Measurements from ENCODE around the gene DHX9.

DHX9 gene

GRCh38 chr1:182816863-182817262 is 22.3 kb upstream of the DHX9 start:
- H3K27ac ChIP-seq: no peak overlapping the region
- TF ChIP-seq CTCF (conservative IDR thresholded peaks at IDR 0.05; ENCODE audit: low read depth): no peak
- DNase-seq (ENCODE audit: low spot score): no peak
- ChIA-PET CTCF (no interaction called here), POLR2A (ENCODE audit: low non-redundant PET) (no interaction called here)

DNA sequence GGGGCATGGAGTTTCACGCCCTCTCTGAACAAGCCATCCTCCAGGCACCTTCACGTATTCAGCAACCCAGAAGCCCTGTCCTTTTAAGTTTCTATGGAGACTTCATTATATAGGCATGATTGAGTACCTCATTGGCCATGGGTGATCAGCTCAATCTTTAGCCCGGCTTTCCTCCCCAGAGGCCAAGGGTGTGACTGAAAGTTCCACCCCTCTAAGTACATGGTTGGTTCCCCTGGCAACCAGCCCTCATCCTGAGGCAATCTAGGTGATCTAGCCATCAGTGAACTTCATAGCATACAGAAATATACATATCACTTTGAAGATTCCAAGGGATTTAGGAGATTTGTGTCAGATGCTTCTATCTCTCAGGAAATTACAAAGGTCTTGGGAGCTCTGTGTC is 21.3 kb upstream of the DHX9 start:
- TF ChIP-seq CTCF (conservative IDR thresholded peaks at IDR 0.05; ENCODE audit: low read depth): no peak
- POLR2A ChIA-PET (ENCODE audit: low non-redundant PET): no interaction called here
- CTCF ChIA-PET: interaction anchor here (0.7 kb wide), 1 partner anchor 605 kb away, joined by 3 read pairs; no protein-coding TSS in a partner anchor
- H3K27ac ChIP-seq: no peak overlapping the region
- no peak for DNase-seq (ENCODE audit: low spot score)

DNA sequence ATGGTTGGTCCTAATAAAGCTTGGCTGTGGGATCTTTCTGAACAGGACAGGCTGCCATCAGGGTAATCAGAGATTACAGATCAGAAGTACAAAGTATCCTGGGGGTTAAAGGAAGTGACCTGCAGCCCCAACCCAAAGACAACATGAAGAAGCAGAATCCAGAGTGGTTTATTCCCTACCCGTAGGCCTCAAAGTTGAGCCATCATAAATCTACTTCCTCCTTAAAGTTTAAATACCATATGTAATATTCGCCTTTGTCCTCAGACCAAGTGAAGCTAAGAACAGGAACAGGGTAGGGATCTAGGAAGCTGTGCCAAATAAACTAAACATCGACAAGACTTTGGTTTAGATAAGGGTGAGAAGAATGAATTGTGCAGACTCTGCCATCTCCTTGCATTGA is 15.9 kb upstream of the DHX9 start:
- TF ChIP-seq CTCF (conservative IDR thresholded peaks at IDR 0.05; ENCODE audit: low read depth): no peak
- no peak overlapping the region for H3K27ac ChIP-seq
- no peak for DNase-seq (ENCODE audit: low spot score)
- ChIA-PET POLR2A (ENCODE audit: low non-redundant PET) (no interaction called here), CTCF (interaction anchor here (1.0 to 1.7 kb wide), 2 partner anchors 11 to 38 kb away, joined by 3 to 7 read pairs; no protein-coding TSS in a partner anchor)

GRCh38 chr1:182826892-182827291 is 12.3 kb upstream of the DHX9 start:
- no peak overlapping the region for H3K27ac ChIP-seq
- ChIA-PET POLR2A (ENCODE audit: low non-redundant PET) (no interaction called here), CTCF (interaction anchor here (0.6 kb wide), 1 partner anchor 349 kb away, joined by 3 read pairs; no protein-coding TSS in a partner anchor)
- no peak for DNase-seq (ENCODE audit: low spot score)
- TF ChIP-seq CTCF (conservative IDR thresholded peaks at IDR 0.05; ENCODE audit: low read depth): no peak

- no peak for DNase-seq (ENCODE audit: low spot score)
- CTCF ChIA-PET: no interaction called here
- no peak for TF ChIP-seq CTCF (conservative IDR thresholded peaks at IDR 0.05; ENCODE audit: low read depth)
- POLR2A ChIA-PET (ENCODE audit: low non-redundant PET): no interaction called here
- H3K27ac ChIP-seq: no peak overlapping the region
Measured at GRCh38 chr1:182829285-182829932, 9.7 kb upstream of the DHX9 start.

GRCh38 chr1:182833271-182833670 is 5.9 kb upstream of the DHX9 start:
- POLR2A ChIA-PET (ENCODE audit: low non-redundant PET): no interaction called here
- CTCF ChIA-PET: no interaction called here
- TF ChIP-seq CTCF (conservative IDR thresholded peaks at IDR 0.05; ENCODE audit: low read depth): no peak
- no peak overlapping the region for H3K27ac ChIP-seq
- peak; percentile 67 for DNase-seq (ENCODE audit: low spot score)

Measured in RWPE1 (cell line).